ENCODE results near the gene CHD2.
"Not testable (repeated sequence)": the region's sequence is repeated elsewhere in the genome, so short reads cannot be mapped to it uniquely, and the experiment has no call there.

The CHD2 gene

GRCh38 chr15:93029214-93029835, 129.2 kb downstream of the CHD2 start:
- peak overlapping the region; percentile 29 to 87 for H3K9ac ChIP-seq (ENCODE audit: low read length in 2 of 2)
- H3K36me3 ChIP-seq (ENCODE audit: control insufficient read depth in 2 of 2, insufficient read depth in 2 of 2, low read length in 2 of 2): peaks cover 13 to 20% of the 10 kb centered on the region in 2 donors
- peak overlapping the region; percentile 1 to 40 for H3K4me3 ChIP-seq (ENCODE audit: low read length in 2 of 2)
- H3K4me1 ChIP-seq (ENCODE audit: control insufficient read depth, insufficient read depth, low read length): peaks cover 54% of the 10 kb centered on the region
- peak overlapping the region; percentile 97 for H3K27ac ChIP-seq (ENCODE audit: low read length)
- H3K9me3 ChIP-seq (ENCODE audit: control insufficient read depth in 2 of 2, low read length in 2 of 2): no peaks in the 10 kb centered on the region
- no peaks in the 10 kb centered on the region for H3K27me3 ChIP-seq (ENCODE audit: control insufficient read depth in 1 of 2, insufficient read depth in 2 of 2, low read length in 2 of 2)

- Histone ChIP-seq H3K9ac (ENCODE audit: low read length in 2 of 2) (peak overlapping the region; percentile 47 to 87), H3K4me1 (ENCODE audit: control insufficient read depth, insufficient read depth, low read length) (peaks cover 59% of the 10 kb centered on the region), H3K27me3 (ENCODE audit: control insufficient read depth in 1 of 2, insufficient read depth in 2 of 2, low read length in 2 of 2) (no peaks in the 10 kb centered on the region), H3K9me3 (ENCODE audit: control insufficient read depth in 2 of 2, low read length in 2 of 2) (no peaks in the 10 kb centered on the region), H3K4me3 (ENCODE audit: low read length in 2 of 2) (peak overlapping the region; percentile 1 to 52), H3K27ac (ENCODE audit: low read length) (peak overlapping the region; percentile 97), H3K36me3 (ENCODE audit: control insufficient read depth in 2 of 2, insufficient read depth in 2 of 2, low read length in 2 of 2) (peaks cover 7 to 14% of the 10 kb centered on the region in 2 donors)
These were observed 129.8 kb downstream of the CHD2 start for GRCh38 chr15:93029836-93030429.

GRCh38 chr15:93030430-93031102, 130.4 kb downstream of the CHD2 start:
- H3K27ac ChIP-seq (ENCODE audit: low read length): peak overlapping the region; percentile 97
- H3K9ac ChIP-seq (ENCODE audit: low read length in 2 of 2): peak overlapping the region; percentile 47 to 87

GRCh38 chr15:93031103-93031464, 131.0 kb downstream of the CHD2 start:
- H3K4me3 ChIP-seq (ENCODE audit: low read length in 2 of 2): peak overlapping the region in 1 of 2 donors; percentile 52
- H3K27ac ChIP-seq (ENCODE audit: low read length): peak overlapping the region; percentile 97
- peaks cover 65% of the 10 kb centered on the region for H3K4me1 ChIP-seq (ENCODE audit: control insufficient read depth, insufficient read depth, low read length)
- H3K27me3 ChIP-seq (ENCODE audit: control insufficient read depth in 1 of 2, insufficient read depth in 2 of 2, low read length in 2 of 2): no peaks in the 10 kb centered on the region
- no peaks in the 10 kb centered on the region for H3K9me3 ChIP-seq (ENCODE audit: control insufficient read depth in 2 of 2, low read length in 2 of 2)
- H3K9ac ChIP-seq (ENCODE audit: low read length in 2 of 2): peak overlapping the region in 1 of 2 donors; percentile 87
- H3K36me3 ChIP-seq (ENCODE audit: control insufficient read depth in 2 of 2, insufficient read depth in 2 of 2, low read length in 2 of 2): peaks cover 0 to 4% of the 10 kb centered on the region in 2 donors

More at GRCh38 chr15:93030430-93031102, 130.4 kb downstream of the CHD2 start:
- Histone ChIP-seq H3K4me3 (ENCODE audit: low read length in 2 of 2) (peak overlapping the region in 1 of 2 donors; percentile 52), H3K9me3 (ENCODE audit: control insufficient read depth in 2 of 2, low read length in 2 of 2) (no peaks in the 10 kb centered on the region), H3K36me3 (ENCODE audit: control insufficient read depth in 2 of 2, insufficient read depth in 2 of 2, low read length in 2 of 2) (peaks cover under 1 to 8% of the 10 kb centered on the region in 2 donors), H3K4me1 (ENCODE audit: control insufficient read depth, insufficient read depth, low read length) (peaks cover 64% of the 10 kb centered on the region), H3K27me3 (ENCODE audit: control insufficient read depth in 1 of 2, insufficient read depth in 2 of 2, low read length in 2 of 2) (no peaks in the 10 kb centered on the region)

- not testable (repeated sequence) for H3K9ac ChIP-seq (ENCODE audit: low read length in 2 of 2); H3K36me3 ChIP-seq (ENCODE audit: control insufficient read depth in 2 of 2, insufficient read depth in 2 of 2, low read length in 2 of 2); H3K9me3 ChIP-seq (ENCODE audit: control insufficient read depth in 2 of 2, low read length in 2 of 2); H3K27me3 ChIP-seq (ENCODE audit: control insufficient read depth in 1 of 2, insufficient read depth in 2 of 2, low read length in 2 of 2); H3K27ac ChIP-seq (ENCODE audit: low read length); H3K4me3 ChIP-seq (ENCODE audit: low read length in 2 of 2)
- H3K4me1 ChIP-seq (ENCODE audit: control insufficient read depth, insufficient read depth, low read length): peaks cover 58% of the 10 kb centered on the region
These were observed 131.6 kb downstream of the CHD2 start for GRCh38 chr15:93031557-93032384.

GRCh38 chr15:93032515-93033206, 132.5 kb downstream of the CHD2 start:
- H3K27ac ChIP-seq (ENCODE audit: low read length); H3K9me3 ChIP-seq (ENCODE audit: control insufficient read depth in 2 of 2, low read length in 2 of 2); H3K27me3 ChIP-seq (ENCODE audit: control insufficient read depth in 1 of 2, insufficient read depth in 2 of 2, low read length in 2 of 2); H3K4me3 ChIP-seq (ENCODE audit: low read length in 2 of 2); H3K9ac ChIP-seq (ENCODE audit: low read length in 2 of 2); H3K36me3 ChIP-seq (ENCODE audit: control insufficient read depth in 2 of 2, insufficient read depth in 2 of 2, low read length in 2 of 2): not testable (repeated sequence)
- H3K4me1 ChIP-seq (ENCODE audit: control insufficient read depth, insufficient read depth, low read length): peaks cover 59% of the 10 kb centered on the region

- no peaks in the 10 kb centered on the region for H3K9me3 ChIP-seq (ENCODE audit: control insufficient read depth in 2 of 2, low read length in 2 of 2)
- no peak overlapping the region for H3K9ac ChIP-seq (ENCODE audit: low read length in 2 of 2)
- H3K4me3 ChIP-seq (ENCODE audit: low read length in 2 of 2): no peak overlapping the region
- H3K36me3 ChIP-seq (ENCODE audit: control insufficient read depth in 2 of 2, insufficient read depth in 2 of 2, low read length in 2 of 2): no peaks in the 10 kb centered on the region
- H3K4me1 ChIP-seq (ENCODE audit: control insufficient read depth, insufficient read depth, low read length): peaks cover 57% of the 10 kb centered on the region
- no peak overlapping the region for H3K27ac ChIP-seq (ENCODE audit: low read length)
- H3K27me3 ChIP-seq (ENCODE audit: control insufficient read depth in 1 of 2, insufficient read depth in 2 of 2, low read length in 2 of 2): no peaks in the 10 kb centered on the region
These were observed 133.4 kb downstream of the CHD2 start for GRCh38 chr15:93033434-93034045.

GRCh38 chr15:93034512-93034911, 134.4 kb downstream of the CHD2 start:
- no peaks in the 10 kb centered on the region for H3K9me3 ChIP-seq (ENCODE audit: control insufficient read depth in 2 of 2, low read length in 2 of 2)
- H3K27ac ChIP-seq (ENCODE audit: low read length): no peak overlapping the region
- no peaks in the 10 kb centered on the region for H3K36me3 ChIP-seq (ENCODE audit: control insufficient read depth in 2 of 2, insufficient read depth in 2 of 2, low read length in 2 of 2)
- no peak overlapping the region for H3K4me3 ChIP-seq (ENCODE audit: low read length in 2 of 2)
- H3K27me3 ChIP-seq (ENCODE audit: control insufficient read depth in 1 of 2, insufficient read depth in 2 of 2, low read length in 2 of 2): no peaks in the 10 kb centered on the region
- no peak overlapping the region for H3K9ac ChIP-seq (ENCODE audit: low read length in 2 of 2)
- H3K4me1 ChIP-seq (ENCODE audit: control insufficient read depth, insufficient read depth, low read length): peaks cover 47% of the 10 kb centered on the region

GRCh38 chr15:93035092-93035915, 135.2 kb downstream of the CHD2 start:
- peak overlapping the region; percentile 6 for H3K27ac ChIP-seq (ENCODE audit: low read length)
- no peaks in the 10 kb centered on the region for H3K36me3 ChIP-seq (ENCODE audit: control insufficient read depth in 2 of 2, insufficient read depth in 2 of 2, low read length in 2 of 2)
- H3K27me3 ChIP-seq (ENCODE audit: control insufficient read depth in 1 of 2, insufficient read depth in 2 of 2, low read length in 2 of 2): no peaks in the 10 kb centered on the region
- H3K9me3 ChIP-seq (ENCODE audit: control insufficient read depth in 2 of 2, low read length in 2 of 2): no peaks in the 10 kb centered on the region
- H3K9ac ChIP-seq (ENCODE audit: low read length in 2 of 2): no peak overlapping the region
- H3K4me3 ChIP-seq (ENCODE audit: low read length in 2 of 2): no peak overlapping the region
- H3K4me1 ChIP-seq (ENCODE audit: control insufficient read depth, insufficient read depth, low read length): peaks cover 40% of the 10 kb centered on the region
